ENCODE measurements around the gene NLRP3. TPM values are rescaled to one million over a fixed set of nuclear protein-coding genes. Genes with fewer than 3 reads are reported as not detected.

Gene NLRP3
- polyA plus RNA-seq, 1 of the 3 experiments (the other 2 are of a cell fraction): 0.87 TPM

DNA sequence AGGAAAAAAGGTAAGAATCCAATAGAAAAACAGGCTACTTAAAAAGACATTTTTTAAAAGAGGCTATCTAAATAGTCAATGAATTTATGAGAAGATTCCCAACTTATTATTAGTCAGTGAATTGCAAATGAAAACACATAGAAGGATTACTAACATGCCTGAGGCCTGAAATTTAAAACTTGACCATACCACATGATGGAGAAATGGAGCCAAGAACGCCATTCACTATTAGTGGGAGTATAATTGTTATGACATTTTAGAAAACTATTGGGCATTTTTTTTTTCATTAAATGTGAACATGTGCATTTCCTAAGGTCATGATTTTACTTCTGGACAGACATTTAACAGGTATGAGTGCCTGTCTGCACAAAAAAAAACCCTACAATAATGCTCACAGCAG lies 66.8 kb downstream of the NLRP3 start:
- Histone ChIP-seq H3K9me2 (no peaks in the 10 kb centered on the region), H3K36me3 (replicated peaks in 1 of 2; ENCODE audit: control insufficient read depth in 1 of 2, insufficient read depth in 2 of 2, low read length in 1 of 2) (no peaks in the 10 kb centered on the region), H2AFZ (ENCODE audit: low read depth) (no peak overlapping the region), H3K4me1 (ENCODE audit: control insufficient read depth in 1 of 2, insufficient read depth in 2 of 2, low read depth in 1 of 2, low read length in 1 of 2) (no peaks in the 10 kb centered on the region; a peak in 1 of 4 replicates), H3K9ac (no peak overlapping the region), H3K4me3 (ENCODE audit: low read depth in 2 of 2, low read length in 1 of 2) (no peak overlapping the region), H3K27ac (ENCODE audit: low read depth in 2 of 2, low read length in 1 of 2) (no peak overlapping the region), H3K27me3 (ENCODE audit: insufficient read depth) (no peaks in the 10 kb centered on the region), H4K20me1 (ENCODE audit: insufficient read depth) (no peaks in the 10 kb centered on the region), H3K9me3 (no peaks in the 10 kb centered on the region), H3K79me2 (ENCODE audit: insufficient read depth) (no peaks in the 10 kb centered on the region), H3F3A (replicated peaks; ENCODE audit: insufficient read depth) (no peaks in the 10 kb centered on the region), H3K4me2 (no peak overlapping the region)
- CTCF ChIA-PET: no interaction called here
- POLR2A ChIA-PET: no interaction called here
- no peak for DNase-seq
- WGBS (ENCODE audit: low lambda C conversion rate): 3% methylated on average over 1 of the region's 1 CpG
- TF ChIP-seq EP300 (IDR thresholded peaks at IDR 0.05; ENCODE audit: borderline replicate concordance in 1 of 2, low read depth in 1 of 2, low read length in 1 of 2) (no peak), NFIC (IDR thresholded peaks at IDR 0.05; ENCODE audit: borderline replicate concordance) (0 out of 2 replicates have a peak, but pooled peaks have one; percentile 16), TCF12 (IDR thresholded peaks at IDR 0.05) (0 out of 2 replicates have a peak, but pooled peaks have one; percentile 16), IRF3 (IDR thresholded peaks at IDR 0.05; ENCODE audit: low read depth, low read length) (no peak), POLR2AphosphoS5 (IDR thresholded peaks at IDR 0.05; ENCODE audit: low read depth, low read length) (no peak), EZH2phosphoT487 (IDR thresholded peaks at IDR 0.05; ENCODE audit: borderline replicate concordance, low read depth) (no peak)
- TF ChIP-seq, protein P1, sequence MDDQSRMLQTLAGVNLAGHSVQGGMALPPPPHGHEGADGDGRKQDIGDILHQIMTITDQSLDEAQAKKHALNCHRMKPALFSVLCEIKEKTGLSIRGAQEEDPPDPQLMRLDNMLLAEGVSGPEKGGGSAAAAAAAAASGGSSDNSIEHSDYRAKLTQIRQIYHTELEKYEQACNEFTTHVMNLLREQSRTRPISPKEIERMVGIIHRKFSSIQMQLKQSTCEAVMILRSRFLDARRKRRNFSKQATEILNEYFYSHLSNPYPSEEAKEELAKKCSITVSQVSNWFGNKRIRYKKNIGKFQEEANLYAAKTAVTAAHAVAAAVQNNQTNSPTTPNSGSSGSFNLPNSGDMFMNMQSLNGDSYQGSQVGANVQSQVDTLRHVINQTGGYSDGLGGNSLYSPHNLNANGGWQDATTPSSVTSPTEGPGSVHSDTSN (IDR thresholded peaks at IDR 0.05): peak; percentile 56

DNA sequence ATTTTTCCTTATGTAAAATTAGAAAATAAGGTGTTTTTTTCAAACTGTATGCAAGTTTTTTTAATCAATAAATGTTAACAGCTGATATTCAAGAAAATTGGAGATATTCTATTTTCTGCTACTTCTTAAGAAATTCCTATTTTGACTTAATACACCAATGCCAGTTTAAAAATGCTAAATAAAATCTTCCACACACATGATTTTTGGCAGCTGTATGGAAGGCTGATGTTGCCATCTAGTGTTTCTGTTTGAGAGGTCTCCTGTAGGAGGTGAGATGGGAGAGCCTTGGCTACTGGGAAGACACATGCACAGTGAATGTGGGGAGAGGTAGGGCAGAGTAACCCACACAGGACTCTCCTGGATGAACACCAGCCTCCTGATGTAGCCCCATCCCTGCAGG lies 71.1 kb downstream of the NLRP3 start:
- H4K20me1 ChIP-seq (ENCODE audit: insufficient read depth): no peaks in the 10 kb centered on the region
- no peak overlapping the region for H3K4me2 ChIP-seq
- H3K27ac ChIP-seq (ENCODE audit: low read depth in 2 of 2, low read length in 1 of 2): no peak overlapping the region
- H2AFZ ChIP-seq (ENCODE audit: low read depth): no peak overlapping the region
- no peak overlapping the region for H3K4me3 ChIP-seq (ENCODE audit: low read depth in 2 of 2, low read length in 1 of 2)
- no peaks in the 10 kb centered on the region for H3K36me3 ChIP-seq (replicated peaks in 1 of 2; ENCODE audit: control insufficient read depth in 1 of 2, insufficient read depth in 2 of 2, low read length in 1 of 2)
- ChIA-PET POLR2A (no interaction called here), CTCF (interaction anchor here (1.1 to 4.9 kb wide), 4 partner anchors 10 to 114 kb away, joined by 3 to 32 read pairs (median 6); no protein-coding TSS in a partner anchor)
- H3K9me2 ChIP-seq: no peaks in the 10 kb centered on the region
- no peaks in the 10 kb centered on the region for H3K9me3 ChIP-seq
- H3F3A ChIP-seq (replicated peaks; ENCODE audit: insufficient read depth): no peaks in the 10 kb centered on the region
- H3K27me3 ChIP-seq (ENCODE audit: insufficient read depth): peaks cover 17% of the 10 kb centered on the region; the same call in 1 of the 2 replicates
- no peaks in the 10 kb centered on the region for H3K79me2 ChIP-seq (ENCODE audit: insufficient read depth)
- no peak overlapping the region for H3K9ac ChIP-seq
- no peaks in the 10 kb centered on the region; a peak in 1 of 4 replicates for H3K4me1 ChIP-seq (ENCODE audit: control insufficient read depth in 1 of 2, insufficient read depth in 2 of 2, low read depth in 1 of 2, low read length in 1 of 2)
- peak; percentile 35 for DNase-seq
- no peak for TF ChIP-seq NFIC (IDR thresholded peaks at IDR 0.05; ENCODE audit: borderline replicate concordance)
- TF ChIP-seq, protein P2, sequence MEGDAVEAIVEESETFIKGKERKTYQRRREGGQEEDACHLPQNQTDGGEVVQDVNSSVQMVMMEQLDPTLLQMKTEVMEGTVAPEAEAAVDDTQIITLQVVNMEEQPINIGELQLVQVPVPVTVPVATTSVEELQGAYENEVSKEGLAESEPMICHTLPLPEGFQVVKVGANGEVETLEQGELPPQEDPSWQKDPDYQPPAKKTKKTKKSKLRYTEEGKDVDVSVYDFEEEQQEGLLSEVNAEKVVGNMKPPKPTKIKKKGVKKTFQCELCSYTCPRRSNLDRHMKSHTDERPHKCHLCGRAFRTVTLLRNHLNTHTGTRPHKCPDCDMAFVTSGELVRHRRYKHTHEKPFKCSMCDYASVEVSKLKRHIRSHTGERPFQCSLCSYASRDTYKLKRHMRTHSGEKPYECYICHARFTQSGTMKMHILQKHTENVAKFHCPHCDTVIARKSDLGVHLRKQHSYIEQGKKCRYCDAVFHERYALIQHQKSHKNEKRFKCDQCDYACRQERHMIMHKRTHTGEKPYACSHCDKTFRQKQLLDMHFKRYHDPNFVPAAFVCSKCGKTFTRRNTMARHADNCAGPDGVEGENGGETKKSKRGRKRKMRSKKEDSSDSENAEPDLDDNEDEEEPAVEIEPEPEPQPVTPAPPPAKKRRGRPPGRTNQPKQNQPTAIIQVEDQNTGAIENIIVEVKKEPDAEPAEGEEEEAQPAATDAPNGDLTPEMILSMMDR (IDR thresholded peaks at IDR 0.05): peak; percentile 76
- no peak for TF ChIP-seq MEF2A (IDR thresholded peaks at IDR 0.05; ENCODE audit: borderline replicate concordance, low read depth)
- TF ChIP-seq FOXJ3 (CRISPR knock-in tag; IDR thresholded peaks at IDR 0.05): no peak
- TF ChIP-seq MXI1 (IDR thresholded peaks at IDR 0.05; ENCODE audit: low read depth, low read length): no peak
- no peak for TF ChIP-seq SIN3A (IDR thresholded peaks at IDR 0.05; ENCODE audit: borderline replicate concordance, low read depth, low read length)
- peak; percentile 59 for TF ChIP-seq SMC3 (IDR thresholded peaks at IDR 0.05; ENCODE audit: low read depth, low read length)
- no peak for TF ChIP-seq ELF1 (IDR thresholded peaks at IDR 0.05)
- TF ChIP-seq EZH2phosphoT487 (IDR thresholded peaks at IDR 0.05; ENCODE audit: borderline replicate concordance, low read depth): no peak
- TF ChIP-seq USF1 (IDR thresholded peaks at IDR 0.05; ENCODE audit: borderline replicate concordance, low read depth): no peak
- no peak for TF ChIP-seq EP300 (IDR thresholded peaks at IDR 0.05; ENCODE audit: borderline replicate concordance in 1 of 2, low read depth in 1 of 2, low read length in 1 of 2)
- TF ChIP-seq, protein P3, sequence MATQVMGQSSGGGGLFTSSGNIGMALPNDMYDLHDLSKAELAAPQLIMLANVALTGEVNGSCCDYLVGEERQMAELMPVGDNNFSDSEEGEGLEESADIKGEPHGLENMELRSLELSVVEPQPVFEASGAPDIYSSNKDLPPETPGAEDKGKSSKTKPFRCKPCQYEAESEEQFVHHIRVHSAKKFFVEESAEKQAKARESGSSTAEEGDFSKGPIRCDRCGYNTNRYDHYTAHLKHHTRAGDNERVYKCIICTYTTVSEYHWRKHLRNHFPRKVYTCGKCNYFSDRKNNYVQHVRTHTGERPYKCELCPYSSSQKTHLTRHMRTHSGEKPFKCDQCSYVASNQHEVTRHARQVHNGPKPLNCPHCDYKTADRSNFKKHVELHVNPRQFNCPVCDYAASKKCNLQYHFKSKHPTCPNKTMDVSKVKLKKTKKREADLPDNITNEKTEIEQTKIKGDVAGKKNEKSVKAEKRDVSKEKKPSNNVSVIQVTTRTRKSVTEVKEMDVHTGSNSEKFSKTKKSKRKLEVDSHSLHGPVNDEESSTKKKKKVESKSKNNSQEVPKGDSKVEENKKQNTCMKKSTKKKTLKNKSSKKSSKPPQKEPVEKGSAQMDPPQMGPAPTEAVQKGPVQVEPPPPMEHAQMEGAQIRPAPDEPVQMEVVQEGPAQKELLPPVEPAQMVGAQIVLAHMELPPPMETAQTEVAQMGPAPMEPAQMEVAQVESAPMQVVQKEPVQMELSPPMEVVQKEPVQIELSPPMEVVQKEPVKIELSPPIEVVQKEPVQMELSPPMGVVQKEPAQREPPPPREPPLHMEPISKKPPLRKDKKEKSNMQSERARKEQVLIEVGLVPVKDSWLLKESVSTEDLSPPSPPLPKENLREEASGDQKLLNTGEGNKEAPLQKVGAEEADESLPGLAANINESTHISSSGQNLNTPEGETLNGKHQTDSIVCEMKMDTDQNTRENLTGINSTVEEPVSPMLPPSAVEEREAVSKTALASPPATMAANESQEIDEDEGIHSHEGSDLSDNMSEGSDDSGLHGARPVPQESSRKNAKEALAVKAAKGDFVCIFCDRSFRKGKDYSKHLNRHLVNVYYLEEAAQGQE (IDR thresholded peaks at IDR 0.05; ENCODE audit: low read depth, low read length): no peak
- TF ChIP-seq USF2 (IDR thresholded peaks at IDR 0.05; ENCODE audit: borderline replicate concordance, low read depth, low read length): no peak
- TF ChIP-seq RCOR1 (IDR thresholded peaks at IDR 0.05; ENCODE audit: low read length): no peak

Measured in SK-N-SH (cell line).